ENCODE data around the gene GNB1. TPM values are rescaled to one million over a fixed set of nuclear protein-coding genes. Genes with fewer than 3 reads are reported as not detected.

Gene GNB1
- total and polyA plus RNA-seq, 9 of the 15 experiments (the other 6 are each of a cell fraction or from before 2014, with no cell fraction given), result 34.3 to 388 (median 114) TPM

DNA sequence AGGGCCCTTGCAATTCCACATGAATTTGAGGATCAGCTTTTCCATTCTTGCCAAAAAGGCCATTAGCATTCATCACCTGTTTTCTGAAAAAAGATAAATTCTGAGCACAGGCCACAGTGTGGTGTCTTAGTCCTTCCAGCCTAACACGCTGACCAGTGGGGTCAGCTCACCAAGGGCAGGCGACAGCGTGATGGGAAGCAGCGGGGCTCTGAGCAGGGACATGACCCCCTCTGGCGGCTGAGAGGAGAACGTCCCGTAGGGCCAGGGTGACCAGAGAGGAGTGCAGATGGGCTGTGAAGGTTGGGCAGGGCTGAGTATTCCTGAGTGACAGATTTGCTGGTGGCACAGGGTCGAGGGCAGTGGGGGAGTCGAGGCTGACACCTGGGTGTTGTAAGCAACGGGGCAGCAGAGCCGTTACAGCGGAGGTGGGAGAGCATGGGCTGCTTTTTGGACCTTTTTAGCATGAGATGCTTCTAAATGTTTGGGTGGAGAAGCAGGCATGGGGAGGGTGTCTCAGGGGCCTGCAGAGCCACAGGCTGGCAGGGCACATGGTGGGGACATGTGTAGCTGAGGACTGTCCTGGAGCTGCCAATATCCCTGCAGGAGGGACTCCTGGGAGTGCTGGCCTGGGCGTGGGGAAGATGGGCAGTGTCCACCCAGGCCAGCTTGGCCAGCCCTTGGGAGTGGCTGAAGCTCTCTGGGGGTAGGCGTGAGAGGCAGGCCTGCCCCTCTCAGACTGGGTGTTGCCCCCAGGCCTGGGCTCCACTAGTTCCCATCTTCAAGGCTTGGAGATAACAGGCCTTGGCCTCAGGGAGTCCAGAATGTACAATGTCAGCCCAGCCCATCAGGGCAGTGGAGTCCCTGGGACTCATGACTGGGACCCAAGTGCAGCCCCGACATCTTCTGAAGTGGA, 15.6 kb upstream of the GNB1 start (continued):
- TF ChIP-seq, protein P1, sequence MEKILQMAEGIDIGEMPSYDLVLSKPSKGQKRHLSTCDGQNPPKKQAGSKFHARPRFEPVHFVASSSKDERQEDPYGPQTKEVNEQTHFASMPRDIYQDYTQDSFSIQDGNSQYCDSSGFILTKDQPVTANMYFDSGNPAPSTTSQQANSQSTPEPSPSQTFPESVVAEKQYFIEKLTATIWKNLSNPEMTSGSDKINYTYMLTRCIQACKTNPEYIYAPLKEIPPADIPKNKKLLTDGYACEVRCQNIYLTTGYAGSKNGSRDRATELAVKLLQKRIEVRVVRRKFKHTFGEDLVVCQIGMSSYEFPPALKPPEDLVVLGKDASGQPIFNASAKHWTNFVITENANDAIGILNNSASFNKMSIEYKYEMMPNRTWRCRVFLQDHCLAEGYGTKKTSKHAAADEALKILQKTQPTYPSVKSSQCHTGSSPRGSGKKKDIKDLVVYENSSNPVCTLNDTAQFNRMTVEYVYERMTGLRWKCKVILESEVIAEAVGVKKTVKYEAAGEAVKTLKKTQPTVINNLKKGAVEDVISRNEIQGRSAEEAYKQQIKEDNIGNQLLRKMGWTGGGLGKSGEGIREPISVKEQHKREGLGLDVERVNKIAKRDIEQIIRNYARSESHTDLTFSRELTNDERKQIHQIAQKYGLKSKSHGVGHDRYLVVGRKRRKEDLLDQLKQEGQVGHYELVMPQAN (IDR thresholded peaks at IDR 0.05; ENCODE audit: borderline replicate concordance), result no peak; the same call in 1 of the 2 replicates
- TF ChIP-seq, protein P2, sequence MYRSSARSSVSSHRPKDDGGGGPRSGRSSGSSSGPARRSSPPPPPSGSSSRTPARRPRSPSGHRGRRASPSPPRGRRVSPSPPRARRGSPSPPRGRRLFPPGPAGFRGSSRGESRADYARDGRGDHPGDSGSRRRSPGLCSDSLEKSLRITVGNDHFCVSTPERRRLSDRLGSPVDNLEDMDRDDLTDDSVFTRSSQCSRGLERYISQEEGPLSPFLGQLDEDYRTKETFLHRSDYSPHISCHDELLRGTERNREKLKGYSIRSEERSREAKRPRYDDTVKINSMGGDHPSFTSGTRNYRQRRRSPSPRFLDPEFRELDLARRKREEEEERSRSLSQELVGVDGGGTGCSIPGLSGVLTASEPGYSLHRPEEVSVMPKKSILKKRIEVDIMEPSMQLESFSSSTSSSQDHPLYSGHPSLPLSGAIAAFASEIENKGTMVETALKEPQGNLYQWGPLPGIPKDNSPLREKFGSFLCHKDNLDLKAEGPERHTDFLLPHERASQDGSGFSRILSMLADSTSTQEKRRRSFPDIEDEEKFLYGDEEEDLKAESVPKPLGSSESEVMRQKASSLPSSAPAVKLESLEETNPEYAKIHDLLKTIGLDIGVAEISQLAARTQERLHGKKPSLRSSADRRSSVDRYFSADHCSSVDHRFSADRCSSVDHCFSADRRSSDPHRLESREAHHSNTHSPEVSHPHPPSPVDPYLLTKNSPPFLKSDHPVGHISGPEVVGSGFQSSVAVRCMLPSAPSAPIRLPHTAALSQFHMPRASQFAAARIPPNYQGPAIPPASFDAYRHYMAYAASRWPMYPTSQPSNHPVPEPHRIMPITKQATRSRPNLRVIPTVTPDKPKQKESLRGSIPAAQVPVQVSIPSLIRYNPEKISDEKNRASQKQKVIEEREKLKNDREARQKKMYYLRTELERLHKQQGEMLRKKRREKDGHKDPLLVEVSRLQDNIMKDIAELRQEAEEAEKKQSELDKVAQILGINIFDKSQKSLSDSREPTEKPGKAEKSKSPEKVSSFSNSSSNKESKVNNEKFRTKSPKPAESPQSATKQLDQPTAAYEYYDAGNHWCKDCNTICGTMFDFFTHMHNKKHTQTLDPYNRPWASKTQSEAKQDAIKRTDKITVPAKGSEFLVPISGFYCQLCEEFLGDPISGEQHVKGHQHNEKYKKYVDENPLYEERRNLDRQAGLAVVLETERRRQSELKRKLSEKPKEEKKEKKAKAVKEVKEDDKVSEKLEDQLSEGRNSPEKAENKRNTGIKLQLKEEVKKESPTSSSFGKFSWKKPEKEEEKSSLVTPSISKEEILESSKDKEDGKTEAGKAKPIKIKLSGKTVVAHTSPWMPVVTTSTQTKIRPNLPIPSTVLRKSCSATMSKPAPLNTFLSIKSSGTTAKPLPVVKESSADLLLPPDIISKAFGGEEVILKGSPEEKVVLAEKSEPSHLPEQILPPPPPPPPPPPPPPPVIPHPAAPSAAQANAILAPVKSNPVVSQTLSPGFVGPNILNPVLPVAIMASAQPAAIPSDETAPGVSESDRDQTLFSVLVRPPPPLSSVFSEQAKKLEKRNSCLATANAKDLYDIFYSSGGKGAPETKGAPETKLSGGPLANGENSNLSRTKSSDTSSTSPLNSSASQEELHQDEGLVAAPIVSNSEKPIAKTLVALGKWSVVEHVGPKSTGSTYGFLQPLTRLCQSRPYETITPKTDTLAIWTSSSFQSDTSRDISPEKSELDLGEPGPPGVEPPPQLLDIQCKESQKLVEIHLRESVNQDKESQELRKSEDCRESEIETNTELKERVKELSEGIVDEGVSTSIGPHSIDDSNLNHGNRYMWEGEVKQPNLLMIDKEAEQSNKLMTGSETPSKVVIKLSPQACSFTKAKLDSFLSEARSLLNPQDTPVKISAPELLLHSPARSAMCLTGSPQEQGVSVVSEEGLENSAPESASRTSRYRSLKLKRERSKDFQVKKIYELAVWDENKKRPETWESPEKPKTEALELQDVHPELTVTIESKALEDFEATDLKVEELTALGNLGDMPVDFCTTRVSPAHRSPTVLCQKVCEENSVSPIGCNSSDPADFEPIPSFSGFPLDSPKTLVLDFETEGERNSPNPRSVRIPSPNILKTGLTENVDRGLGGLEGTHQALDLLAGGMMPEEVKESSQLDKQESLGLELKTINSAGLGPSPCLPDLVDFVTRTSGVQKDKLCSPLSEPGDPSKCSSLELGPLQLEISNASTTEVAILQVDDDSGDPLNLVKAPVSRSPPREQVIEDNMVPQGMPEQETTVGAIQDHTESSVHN (IDR thresholded peaks at IDR 0.05; ENCODE audit: borderline replicate concordance in 1 of 2, low read depth in 1 of 2), result no peak
- TF ChIP-seq SREBF1 (IDR thresholded peaks at IDR 0.05; ENCODE audit: borderline replicate concordance, low read depth, low read length) (no peak), ZNF324 (CRISPR knock-in tag; IDR thresholded peaks at IDR 0.05) (no peak), ZNF79 (CRISPR knock-in tag; IDR thresholded peaks at IDR 0.05; ENCODE audit: low read depth) (no peak), PRMT5 (CRISPR knock-in tag; IDR thresholded peaks at IDR 0.05) (no peak), ZNF75A (CRISPR knock-in tag; IDR thresholded peaks at IDR 0.05) (no peak)
- TF ChIP-seq, protein P3, sequence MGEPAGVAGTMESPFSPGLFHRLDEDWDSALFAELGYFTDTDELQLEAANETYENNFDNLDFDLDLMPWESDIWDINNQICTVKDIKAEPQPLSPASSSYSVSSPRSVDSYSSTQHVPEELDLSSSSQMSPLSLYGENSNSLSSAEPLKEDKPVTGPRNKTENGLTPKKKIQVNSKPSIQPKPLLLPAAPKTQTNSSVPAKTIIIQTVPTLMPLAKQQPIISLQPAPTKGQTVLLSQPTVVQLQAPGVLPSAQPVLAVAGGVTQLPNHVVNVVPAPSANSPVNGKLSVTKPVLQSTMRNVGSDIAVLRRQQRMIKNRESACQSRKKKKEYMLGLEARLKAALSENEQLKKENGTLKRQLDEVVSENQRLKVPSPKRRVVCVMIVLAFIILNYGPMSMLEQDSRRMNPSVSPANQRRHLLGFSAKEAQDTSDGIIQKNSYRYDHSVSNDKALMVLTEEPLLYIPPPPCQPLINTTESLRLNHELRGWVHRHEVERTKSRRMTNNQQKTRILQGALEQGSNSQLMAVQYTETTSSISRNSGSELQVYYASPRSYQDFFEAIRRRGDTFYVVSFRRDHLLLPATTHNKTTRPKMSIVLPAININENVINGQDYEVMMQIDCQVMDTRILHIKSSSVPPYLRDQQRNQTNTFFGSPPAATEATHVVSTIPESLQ (CRISPR knock-in tag; IDR thresholded peaks at IDR 0.05), result no peak
- TF ChIP-seq, protein P4, sequence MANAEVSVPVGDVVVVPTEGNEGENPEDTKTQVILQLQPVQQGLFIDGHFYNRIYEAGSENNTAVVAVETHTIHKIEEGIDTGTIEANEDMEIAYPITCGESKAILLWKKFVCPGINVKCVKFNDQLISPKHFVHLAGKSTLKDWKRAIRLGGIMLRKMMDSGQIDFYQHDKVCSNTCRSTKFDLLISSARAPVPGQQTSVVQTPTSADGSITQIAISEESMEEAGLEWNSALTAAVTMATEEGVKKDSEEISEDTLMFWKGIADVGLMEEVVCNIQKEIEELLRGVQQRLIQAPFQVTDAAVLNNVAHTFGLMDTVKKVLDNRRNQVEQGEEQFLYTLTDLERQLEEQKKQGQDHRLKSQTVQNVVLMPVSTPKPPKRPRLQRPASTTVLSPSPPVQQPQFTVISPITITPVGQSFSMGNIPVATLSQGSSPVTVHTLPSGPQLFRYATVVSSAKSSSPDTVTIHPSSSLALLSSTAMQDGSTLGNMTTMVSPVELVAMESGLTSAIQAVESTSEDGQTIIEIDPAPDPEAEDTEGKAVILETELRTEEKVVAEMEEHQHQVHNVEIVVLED (CRISPR knock-in tag; IDR thresholded peaks at IDR 0.05), result no peak
